Measurements from ENCODE around the gene PRTN3. TPM values are rescaled to one million over a fixed set of nuclear protein-coding genes. Genes with fewer than 3 reads are reported as not detected.

Gene PRTN3
- total and polyA plus RNA-seq, 3 donors from 2014 or later = 1.0 to 1.8 TPM; not detected in 1

DNA sequence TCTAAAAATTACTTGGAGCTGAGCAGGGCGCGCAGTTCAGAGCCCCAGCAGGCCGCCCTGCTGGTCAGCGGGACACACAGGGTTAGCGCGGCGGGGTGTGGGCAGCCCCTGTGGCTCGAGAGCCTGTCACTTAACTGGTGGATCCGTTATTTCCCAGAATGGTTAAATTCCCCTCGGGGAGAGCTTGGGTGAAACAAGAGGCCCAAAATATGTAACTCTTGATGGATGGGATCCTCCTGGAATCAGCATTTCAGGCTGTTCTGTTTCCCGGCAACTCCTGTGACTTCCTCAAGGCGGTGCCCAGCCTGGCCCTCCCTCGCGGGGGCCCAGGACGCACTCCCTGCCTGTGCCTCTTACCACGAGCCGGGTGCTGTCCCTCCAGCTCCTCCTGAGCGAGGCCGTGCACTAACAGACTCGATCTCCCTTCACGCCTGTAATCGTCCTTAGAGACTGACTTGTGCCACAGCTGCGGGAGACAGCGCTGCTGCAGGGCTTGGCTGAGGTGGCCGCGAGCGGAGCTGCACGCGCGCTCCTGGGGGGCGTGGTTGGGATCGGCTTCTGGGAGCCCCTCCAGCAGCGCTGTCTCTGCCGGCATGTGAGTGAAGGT lies 33.9 kb upstream of the PRTN3 start:
- Histone ChIP-seq H3K36me3 (ENCODE audit: low read depth, missing control alignments) (no peaks in the 10 kb centered on the region), H3K27ac (no peak overlapping the region), H3K4me3 (no peak overlapping the region), H3K27me3 (no peaks in the 10 kb centered on the region), H3K9me3 (no peaks in the 10 kb centered on the region), H3K4me1 (peaks cover 24% of the 10 kb centered on the region)
- 64 to 68% methylated on average over 33 to 34 of the region's 34 CpGs for WGBS, 2 donors
- no peak for DNase-seq
- TF ChIP-seq, protein P1, sequence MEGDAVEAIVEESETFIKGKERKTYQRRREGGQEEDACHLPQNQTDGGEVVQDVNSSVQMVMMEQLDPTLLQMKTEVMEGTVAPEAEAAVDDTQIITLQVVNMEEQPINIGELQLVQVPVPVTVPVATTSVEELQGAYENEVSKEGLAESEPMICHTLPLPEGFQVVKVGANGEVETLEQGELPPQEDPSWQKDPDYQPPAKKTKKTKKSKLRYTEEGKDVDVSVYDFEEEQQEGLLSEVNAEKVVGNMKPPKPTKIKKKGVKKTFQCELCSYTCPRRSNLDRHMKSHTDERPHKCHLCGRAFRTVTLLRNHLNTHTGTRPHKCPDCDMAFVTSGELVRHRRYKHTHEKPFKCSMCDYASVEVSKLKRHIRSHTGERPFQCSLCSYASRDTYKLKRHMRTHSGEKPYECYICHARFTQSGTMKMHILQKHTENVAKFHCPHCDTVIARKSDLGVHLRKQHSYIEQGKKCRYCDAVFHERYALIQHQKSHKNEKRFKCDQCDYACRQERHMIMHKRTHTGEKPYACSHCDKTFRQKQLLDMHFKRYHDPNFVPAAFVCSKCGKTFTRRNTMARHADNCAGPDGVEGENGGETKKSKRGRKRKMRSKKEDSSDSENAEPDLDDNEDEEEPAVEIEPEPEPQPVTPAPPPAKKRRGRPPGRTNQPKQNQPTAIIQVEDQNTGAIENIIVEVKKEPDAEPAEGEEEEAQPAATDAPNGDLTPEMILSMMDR (IDR thresholded peaks at IDR 0.05) = no peak
- TF ChIP-seq POLR2A (IDR thresholded peaks at IDR 0.05) = no peak
- intact Hi-C loops (cut with DNase I; ENCODE audit: low total_unique reads) = no loop called here

DNA sequence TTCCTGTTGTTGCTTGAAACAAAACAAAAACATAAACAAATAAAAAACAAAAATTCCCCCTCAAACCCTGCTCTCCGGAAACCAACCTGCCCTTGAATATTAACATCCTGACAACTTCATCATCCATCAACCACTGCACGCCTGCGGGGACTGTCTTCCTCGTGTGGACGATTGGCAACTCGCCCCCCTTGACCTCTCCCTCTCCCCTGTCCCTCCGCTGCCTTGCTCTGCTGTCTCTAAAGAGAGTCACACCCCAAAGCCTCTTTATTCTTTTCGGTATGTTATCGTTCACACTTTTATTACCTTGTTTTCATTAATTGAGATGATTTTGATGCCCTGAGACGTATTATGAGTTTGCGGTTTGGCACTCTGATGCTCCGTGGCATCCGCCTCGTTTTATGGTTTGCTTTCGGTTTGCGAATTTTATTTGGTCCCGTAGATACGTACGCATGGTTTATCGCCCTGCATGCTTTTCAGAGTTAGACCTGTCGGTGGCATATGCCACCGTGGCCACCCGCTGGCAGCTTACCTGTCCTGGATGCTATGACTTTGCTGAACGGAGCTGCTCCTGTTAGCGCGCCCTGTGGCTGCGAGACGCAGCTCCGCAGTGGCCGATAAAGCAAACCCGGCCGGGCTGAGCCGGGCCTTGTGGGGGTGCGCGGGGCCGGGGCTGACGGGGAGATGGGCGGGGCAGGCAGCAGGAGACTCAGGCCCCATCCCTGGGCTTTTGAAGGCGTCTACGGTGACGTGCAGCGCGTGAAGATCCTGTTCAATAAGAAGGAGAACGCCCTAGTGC lies 33.0 kb upstream of the PRTN3 start:
- H3K4me1 ChIP-seq = peaks cover 15% of the 10 kb centered on the region
- intact Hi-C loops (cut with DNase I; ENCODE audit: low total_unique reads) = no loop called here
- no peak for DNase-seq
- 58 to 81% methylated on average over 38 to 44 of the region's 44 CpGs for WGBS, 2 donors
- H3K4me3 ChIP-seq = no peak overlapping the region
- H3K27ac ChIP-seq = no peak overlapping the region
- H3K36me3 ChIP-seq (ENCODE audit: low read depth, missing control alignments) = no peaks in the 10 kb centered on the region
- TF ChIP-seq, protein P1 (IDR thresholded peaks at IDR 0.05) = no peak
- no peak for TF ChIP-seq POLR2A (IDR thresholded peaks at IDR 0.05)
- H3K9me3 ChIP-seq = no peaks in the 10 kb centered on the region
- H3K27me3 ChIP-seq = no peaks in the 10 kb centered on the region

DNA sequence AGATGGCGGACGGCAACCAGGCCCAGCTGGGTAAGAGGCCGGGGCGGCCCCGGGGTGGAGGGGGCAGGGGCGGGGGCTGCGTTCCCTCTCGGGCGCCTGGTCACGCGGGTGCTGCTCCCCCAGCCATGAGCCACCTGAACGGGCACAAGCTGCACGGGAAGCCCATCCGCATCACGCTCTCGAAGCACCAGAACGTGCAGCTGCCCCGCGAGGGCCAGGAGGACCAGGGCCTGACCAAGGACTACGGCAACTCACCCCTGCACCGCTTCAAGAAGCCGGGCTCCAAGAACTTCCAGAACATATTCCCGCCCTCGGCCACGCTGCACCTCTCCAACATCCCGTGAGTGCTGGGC lies 32.4 kb upstream of the PRTN3 start:
- intact Hi-C loops (cut with DNase I; ENCODE audit: low total_unique reads) = no loop called here
- Histone ChIP-seq H3K27ac (no peak overlapping the region), H3K9me3 (no peaks in the 10 kb centered on the region), H3K4me1 (peaks cover 10% of the 10 kb centered on the region), H3K4me3 (no peak overlapping the region), H3K36me3 (ENCODE audit: low read depth, missing control alignments) (no peaks in the 10 kb centered on the region), H3K27me3 (no peaks in the 10 kb centered on the region)
- WGBS, 2 donors = 77 to 86% methylated on average over 8 to 23 of the region's 26 CpGs
- no peak for DNase-seq
- TF ChIP-seq, protein P1 (IDR thresholded peaks at IDR 0.05) = no peak
- no peak for TF ChIP-seq POLR2A (IDR thresholded peaks at IDR 0.05)

DNA sequence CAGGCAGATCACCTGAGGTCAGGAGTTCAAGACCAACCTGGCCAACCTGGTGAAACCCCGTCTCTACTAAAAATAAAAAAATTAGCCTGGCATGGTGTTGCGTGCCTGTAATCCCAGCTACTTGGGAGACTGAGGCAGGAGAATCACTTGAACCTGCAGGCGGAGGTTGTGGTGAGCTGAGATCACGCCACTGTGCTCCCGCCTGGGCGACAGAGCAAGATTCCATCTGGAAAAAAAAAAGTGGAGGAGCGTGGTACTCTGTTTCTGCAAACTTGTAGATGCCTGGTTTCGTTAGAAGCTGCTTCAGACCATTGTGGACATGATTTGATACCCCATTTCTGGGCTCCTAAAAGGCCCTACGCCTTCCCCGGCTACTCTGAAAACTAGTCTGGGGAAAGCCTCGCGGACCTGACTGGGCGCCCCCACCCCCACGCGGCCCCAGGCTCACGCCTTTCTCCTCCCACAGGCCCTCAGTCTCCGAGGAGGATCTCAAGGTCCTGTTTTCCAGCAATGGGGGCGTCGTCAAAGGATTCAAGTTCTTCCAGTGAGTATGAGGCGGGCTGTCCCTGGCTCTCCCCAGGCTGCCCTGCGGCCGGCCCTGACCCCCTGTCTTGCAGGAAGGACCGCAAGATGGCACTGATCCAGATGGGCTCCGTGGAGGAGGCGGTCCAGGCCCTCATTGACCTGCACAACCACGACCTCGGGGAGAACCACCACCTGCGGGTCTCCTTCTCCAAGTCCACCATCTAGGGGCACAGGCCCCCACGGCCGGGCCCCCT lies 30.5 kb upstream of the PRTN3 start:
- intact Hi-C loops (cut with DNase I; ENCODE audit: low total_unique reads) = no loop called here
- no peaks in the 10 kb centered on the region for H3K27me3 ChIP-seq
- WGBS, 2 donors = 60 to 71% methylated on average over 22 to 30 of the region's 30 CpGs
- no peak overlapping the region for H3K27ac ChIP-seq
- DNase-seq = no peak
- no peaks in the 10 kb centered on the region for H3K36me3 ChIP-seq (ENCODE audit: low read depth, missing control alignments)
- H3K9me3 ChIP-seq = no peaks in the 10 kb centered on the region
- H3K4me1 ChIP-seq = peaks cover 6% of the 10 kb centered on the region
- no peak overlapping the region for H3K4me3 ChIP-seq
- no peak for TF ChIP-seq POLR2A (IDR thresholded peaks at IDR 0.05)
- TF ChIP-seq, protein P1 (IDR thresholded peaks at IDR 0.05) = no peak
